Mucosa of descending colon (tissue), 3 donors: ENCODE data around the gene ANGEL2. TPM values are rescaled to one million over a fixed set of nuclear protein-coding genes. Genes with fewer than 3 reads are reported as not detected.

Source experiments
- ATAC-seq: fragments of 200-7000 bp; cut with Tn5 transposase; one replicate; pipeline ENCODE4 v1.9.1; 2020; ENCODE audit warnings: mild to moderate bottlenecking, moderate library complexity
- DNase-seq, 3 donors: peaks; one replicate each; pipeline ENCODE4 v3.0.0-alpha.2; 2020
- H3K36me3 ChIP-seq: fragments of 200-600 bp; one replicate; pipeline ENCODE4 v1.8.0; 2021; ENCODE audit warnings: low read depth, mild to moderate bottlenecking
- H3K4me1 ChIP-seq: fragments of 200-600 bp; one replicate; pipeline ENCODE4 v1.8.0; 2021; ENCODE audit warnings: low read depth, mild to moderate bottlenecking
- H3K4me3 ChIP-seq: fragments of 200-600 bp; one replicate; pipeline ENCODE4 v1.8.0; 2021; ENCODE audit warnings: mild to moderate bottlenecking
- H3K9me3 ChIP-seq: fragments of 200-600 bp; one replicate; pipeline ENCODE4 v1.8.0; 2021; ENCODE audit warnings: mild to moderate bottlenecking
- CTCF ChIP-seq: fragments of 200-600 bp; IDR thresholded peaks from one replicate; pipeline ENCODE4 v1.8.0; 2022; ENCODE audit warnings: antibody characterized with exemption, mild to moderate bottlenecking
- intact Hi-C, 2 donors: fragments of 100-400 bp; cut with DNase I in 1 of 2; cut with micrococcal nuclease in 1 of 2; formaldehyde crosslinking; loops; one replicate each; pipeline versions ENCODE4 v1.11.0 to v1.11.1; 2022; cut with DNase I, micrococcal nuclease
- total RNA-seq, 3 donors: library from RNA; stranded (reverse); fragmentation: NEBNext Ultra II Directional in 2 of 3; extraction: Animal tissue kit (Norgen Biotek cat#: 25700) in 2 of 3; gene quantifications; one replicate each; pipeline versions ENCODE4 v1.2.1 to v1.2.4, GENCODE V29; 2021 to 2023
- donor health status: DM: no; HTN: no; CAD: no; lungs with moderate emphysema.
- donor health status: DM: no; HTN: no; CAD: no.
- donor health status: DM: no; HTN: yes; CAD: no.

ANGEL2 gene
- total RNA-seq, 3 donors from 2014 or later: 24.7 to 35.1 (median 33.3) TPM

- intact Hi-C loops: no loop called here
- no peak for DNase-seq
- no peaks in the 10 kb centered on the region for H3K4me1 ChIP-seq
- H3K36me3 ChIP-seq: no peaks in the 10 kb centered on the region
- no peak for TF ChIP-seq CTCF
- H3K9me3 ChIP-seq: no peaks in the 10 kb centered on the region
- ATAC-seq: no peak
- no peak overlapping the region for H3K4me3 ChIP-seq
Measured at GRCh38 chr1:212957546-212957945, 58.1 kb downstream of the ANGEL2 start.

GRCh38 chr1:212955961-212956620, 59.6 kb downstream of the ANGEL2 start:
- no peak overlapping the region for H3K4me3 ChIP-seq
- no peak for ATAC-seq
- H3K36me3 ChIP-seq: no peaks in the 10 kb centered on the region

GRCh38 chr1:212955098-212955497, 60.6 kb downstream of the ANGEL2 start:
- Histone ChIP-seq H3K9me3 (no peaks in the 10 kb centered on the region), H3K4me3 (no peak overlapping the region), H3K36me3 (no peaks in the 10 kb centered on the region), H3K4me1 (peaks cover 12% of the 10 kb centered on the region)
- intact Hi-C loops: no loop called here
- ATAC-seq: no peak
- TF ChIP-seq CTCF: no peak
- DNase-seq: no peak

More at GRCh38 chr1:212955961-212956620, 59.6 kb downstream of the ANGEL2 start:
- intact Hi-C loops: no loop called here
- Histone ChIP-seq H3K9me3 (no peaks in the 10 kb centered on the region), H3K4me1 (peaks cover 3% of the 10 kb centered on the region)
- TF ChIP-seq CTCF: no peak
- no peak for DNase-seq

- Histone ChIP-seq H3K4me1 (peaks cover 18% of the 10 kb centered on the region), H3K9me3 (no peaks in the 10 kb centered on the region), H3K36me3 (no peaks in the 10 kb centered on the region), H3K4me3 (no peak overlapping the region)
- ATAC-seq (no peak), DNase-seq (no peak)
- intact Hi-C loops: no loop called here
- no peak for TF ChIP-seq CTCF
Measured at GRCh38 chr1:212954514-212954913, 61.2 kb downstream of the ANGEL2 start.

- H3K9me3 ChIP-seq: no peaks in the 10 kb centered on the region
- TF ChIP-seq CTCF: no peak
- no peaks in the 10 kb centered on the region for H3K36me3 ChIP-seq
- H3K4me1 ChIP-seq: peaks cover 18% of the 10 kb centered on the region
- H3K4me3 ChIP-seq: no peak overlapping the region
- intact Hi-C loops: no loop called here
- no peak for ATAC-seq
- no peak for DNase-seq
Measured at GRCh38 chr1:212953321-212953720, 62.3 kb downstream of the ANGEL2 start.

- ATAC-seq (no peak), DNase-seq (no peak)
- Histone ChIP-seq H3K4me3 (no peak overlapping the region), H3K4me1 (peaks cover 18% of the 10 kb centered on the region), H3K9me3 (no peaks in the 10 kb centered on the region), H3K36me3 (no peaks in the 10 kb centered on the region)
- no peak for TF ChIP-seq CTCF
- intact Hi-C loops: no loop called here
Measured at GRCh38 chr1:212952641-212952976, 63.1 kb downstream of the ANGEL2 start.
